ENCODE data around the gene CELF2. TPM values are rescaled to one million over a fixed set of nuclear protein-coding genes. Genes with fewer than 3 reads are reported as not detected.

The CELF2 gene
- total RNA-seq, 1 donor from 2014 or later: 110 TPM

GRCh38 chr10:11300563-11300962 is 282.9 kb downstream of the CELF2 start:
- no peak for DNase-seq
- intact Hi-C loops (cut with DNase I): no loop called here
- Histone ChIP-seq H3K4me1 (no peaks in the 10 kb centered on the region), H3K36me3 (peaks cover 92% of the 10 kb centered on the region), H3K27ac (no peak overlapping the region), H3K27me3 (no peaks in the 10 kb centered on the region), H3K4me3 (no peak overlapping the region), H3K9me3 (no peaks in the 10 kb centered on the region)
- no peak for ATAC-seq
- TF ChIP-seq, protein P1, sequence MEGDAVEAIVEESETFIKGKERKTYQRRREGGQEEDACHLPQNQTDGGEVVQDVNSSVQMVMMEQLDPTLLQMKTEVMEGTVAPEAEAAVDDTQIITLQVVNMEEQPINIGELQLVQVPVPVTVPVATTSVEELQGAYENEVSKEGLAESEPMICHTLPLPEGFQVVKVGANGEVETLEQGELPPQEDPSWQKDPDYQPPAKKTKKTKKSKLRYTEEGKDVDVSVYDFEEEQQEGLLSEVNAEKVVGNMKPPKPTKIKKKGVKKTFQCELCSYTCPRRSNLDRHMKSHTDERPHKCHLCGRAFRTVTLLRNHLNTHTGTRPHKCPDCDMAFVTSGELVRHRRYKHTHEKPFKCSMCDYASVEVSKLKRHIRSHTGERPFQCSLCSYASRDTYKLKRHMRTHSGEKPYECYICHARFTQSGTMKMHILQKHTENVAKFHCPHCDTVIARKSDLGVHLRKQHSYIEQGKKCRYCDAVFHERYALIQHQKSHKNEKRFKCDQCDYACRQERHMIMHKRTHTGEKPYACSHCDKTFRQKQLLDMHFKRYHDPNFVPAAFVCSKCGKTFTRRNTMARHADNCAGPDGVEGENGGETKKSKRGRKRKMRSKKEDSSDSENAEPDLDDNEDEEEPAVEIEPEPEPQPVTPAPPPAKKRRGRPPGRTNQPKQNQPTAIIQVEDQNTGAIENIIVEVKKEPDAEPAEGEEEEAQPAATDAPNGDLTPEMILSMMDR (IDR thresholded peaks at IDR 0.05): no peak

- Histone ChIP-seq H3K27ac (no peak overlapping the region), H3K9me3 (no peaks in the 10 kb centered on the region), H3K27me3 (no peaks in the 10 kb centered on the region), H3K4me3 (no peak overlapping the region), H3K36me3 (peaks cover 94% of the 10 kb centered on the region), H3K4me1 (no peaks in the 10 kb centered on the region)
- DNase-seq: no peak
- intact Hi-C loops (cut with DNase I): no loop called here
- no peak for ATAC-seq
- TF ChIP-seq, protein P1 (IDR thresholded peaks at IDR 0.05): no peak
Measured at GRCh38 chr10:11301571-11302111, 284.0 kb downstream of the CELF2 start.

DNA sequence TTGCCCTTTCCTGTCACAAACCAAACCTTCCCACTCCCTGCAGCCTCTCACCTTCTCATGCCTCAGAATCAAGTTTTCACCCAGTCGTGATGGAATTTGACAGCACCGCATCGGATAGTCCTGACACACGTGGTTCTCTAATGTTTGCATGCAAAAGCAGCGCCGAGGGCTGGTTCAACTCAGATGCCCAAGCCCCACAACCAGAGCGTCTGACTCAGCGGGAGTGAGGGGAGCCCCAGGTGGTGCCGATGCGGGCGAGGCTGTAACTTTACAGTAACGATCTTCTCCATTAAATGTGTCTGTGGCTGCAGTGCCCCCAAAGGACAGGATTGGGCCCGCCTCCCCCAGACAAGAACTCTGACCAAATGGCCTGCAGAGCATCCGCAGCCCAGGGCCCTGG is 284.5 kb downstream of the CELF2 start:
- ATAC-seq: no peak
- Histone ChIP-seq H3K27ac (no peak overlapping the region), H3K27me3 (no peaks in the 10 kb centered on the region), H3K9me3 (no peaks in the 10 kb centered on the region), H3K4me1 (no peaks in the 10 kb centered on the region), H3K36me3 (peaks cover 94% of the 10 kb centered on the region), H3K4me3 (no peak overlapping the region)
- intact Hi-C loops (cut with DNase I): no loop called here
- TF ChIP-seq, protein P1 (IDR thresholded peaks at IDR 0.05): no peak
- no peak for DNase-seq

GRCh38 chr10:11303361-11304170 is 285.9 kb downstream of the CELF2 start:
- no peak for DNase-seq
- no peak overlapping the region for H3K27ac ChIP-seq
- intact Hi-C loops (cut with DNase I): no loop called here
- no peaks in the 10 kb centered on the region for H3K4me1 ChIP-seq
- no peaks in the 10 kb centered on the region for H3K27me3 ChIP-seq
- H3K36me3 ChIP-seq: peaks cover 87% of the 10 kb centered on the region
- TF ChIP-seq, protein P1 (IDR thresholded peaks at IDR 0.05): no peak
- no peak overlapping the region for H3K4me3 ChIP-seq
- H3K9me3 ChIP-seq: peaks cover 11% of the 10 kb centered on the region
- ATAC-seq: no peak

DNA sequence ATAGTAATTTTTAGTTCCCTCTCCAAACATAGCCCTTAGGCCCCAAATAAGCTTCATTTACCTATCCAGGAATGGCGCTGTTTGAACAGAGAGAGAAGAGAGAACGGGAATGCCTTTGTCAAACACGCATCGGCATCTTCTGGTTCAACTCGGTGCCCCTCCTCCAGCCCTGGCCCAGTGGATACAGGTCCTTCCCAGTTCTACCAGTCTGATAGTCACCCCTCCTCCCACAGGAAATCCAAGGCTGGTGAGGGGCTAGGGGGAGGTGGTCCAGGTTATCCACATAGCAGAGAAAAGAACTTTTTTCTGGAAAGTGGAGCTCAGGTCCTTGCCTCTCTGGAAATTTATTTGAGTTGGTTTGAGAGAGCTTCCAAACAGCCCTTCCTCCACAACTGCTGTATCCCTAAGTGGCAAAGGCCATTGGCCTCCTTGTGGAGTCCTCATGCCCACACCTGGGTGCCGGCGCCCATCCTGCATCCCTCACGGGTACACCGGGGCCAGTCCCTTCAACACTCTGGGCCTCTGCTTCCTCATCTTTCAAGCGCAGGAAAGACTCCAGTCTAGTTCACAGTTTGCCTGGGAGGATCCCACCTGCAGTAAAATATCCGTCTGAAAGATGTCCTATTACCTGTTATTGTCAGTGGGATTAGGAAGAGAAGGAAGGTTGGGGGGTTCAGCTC is 287.4 kb downstream of the CELF2 start:
- Histone ChIP-seq H3K4me1 (no peaks in the 10 kb centered on the region), H3K36me3 (peaks cover 79% of the 10 kb centered on the region), H3K27me3 (no peaks in the 10 kb centered on the region), H3K27ac (no peak overlapping the region), H3K9me3 (peaks cover 11% of the 10 kb centered on the region), H3K4me3 (no peak overlapping the region)
- intact Hi-C loops (cut with DNase I): no loop called here
- TF ChIP-seq, protein P1 (IDR thresholded peaks at IDR 0.05): no peak
- no peak for DNase-seq
- no peak for ATAC-seq
